SU-DHL-6 (cell line): ENCODE measurements around the gene CLEC4F.

ENCODE experiments used
- H2AFZ ChIP-seq: fragments of 200-600 bp; sonication (generic); 2 replicates; pipeline ENCODE4 v1.6.1; 2014; ENCODE audit warnings: low read depth, mild to moderate bottlenecking, moderate library complexity, mixed read lengths, antibody characterized with exemption, low read length; ENCODE audit not compliant: severe bottlenecking
- H3F3A ChIP-seq: fragments of 200-600 bp; shearing (Covaris generic); 2 replicates; pipeline ENCODE4 v1.6.0; 2016; ENCODE audit warnings: antibody characterized with exemption, mild to moderate bottlenecking; ENCODE audit not compliant: insufficient read depth
- H3K27ac ChIP-seq: fragments of 200-600 bp; sonication (generic); 2 replicates; pipeline ENCODE4 v1.5.1; 2016; ENCODE audit warnings: low read depth, mild to moderate bottlenecking, low read length, moderate library complexity, mixed read lengths
- H3K27me3 ChIP-seq: fragments of 200-600 bp; sonication (generic), shearing (Covaris generic); 2 replicates; pipeline ENCODE4 v1.6.0; 2014; ENCODE audit warnings: mild to moderate bottlenecking, low read length
- H3K36me3 ChIP-seq: fragments of 200-600 bp; sonication (generic); 2 replicates; pipeline ENCODE4 v1.6.1; 2014; ENCODE audit warnings: mild to moderate bottlenecking, low read length, mixed read lengths
- H3K4me2 ChIP-seq: fragments of 300-600, 200-600 bp; shearing (Covaris generic), sonication (generic); 2 replicates; pipeline ENCODE4 v1.6.0; 2014; ENCODE audit warnings: low read length, low read depth, mild to moderate bottlenecking; ENCODE audit not compliant: poor library complexity, severe bottlenecking
- H3K4me3 ChIP-seq: fragments of 200-600 bp; sonication (generic); 2 replicates; pipeline ENCODE4 v1.5.1; 2014; ENCODE audit warnings: antibody characterized with exemption, low read length, mild to moderate bottlenecking, mixed read lengths; ENCODE audit not compliant: insufficient read depth, poor library complexity, severe bottlenecking
- H3K79me2 ChIP-seq: fragments of 200-600 bp; sonication (generic); 2 replicates; pipeline ENCODE4 v1.6.1; 2014; ENCODE audit warnings: mild to moderate bottlenecking, low read length, moderate library complexity; ENCODE audit not compliant: insufficient read depth
- H3K9ac ChIP-seq: fragments of 200-600 bp; sonication (generic); 2 replicates; pipeline ENCODE4 v1.7.0; 2014; ENCODE audit warnings: mild to moderate bottlenecking, low read length
- H3K9me2 ChIP-seq: fragments of 200-600 bp; sonication (generic); replicated peaks from 2 replicates; pipeline ENCODE4 v1.6.1; 2014; ENCODE audit warnings: low read length; ENCODE audit not compliant: insufficient read depth
- H3K9me3 ChIP-seq: fragments of 200-600 bp; sonication (generic); 2 replicates; pipeline ENCODE4 v1.6.1; 2014; ENCODE audit warnings: low read length, mixed read lengths; ENCODE audit not compliant: insufficient read depth
- H4K20me1 ChIP-seq: fragments of 200-600 bp; sonication (generic); 2 replicates; pipeline ENCODE4 v1.6.1; 2014; ENCODE audit warnings: low read depth, mild to moderate bottlenecking, antibody characterized with exemption, low read length, moderate library complexity, mixed read lengths
- EZH2phosphoT487 ChIP-seq: fragments of 200-600 bp; sonication (generic), shearing (Covaris generic); conservative IDR thresholded peaks from 2 replicates; pipeline ENCODE4 v1.6.1; 2018; ENCODE audit warnings: mild to moderate bottlenecking, antibody characterized with exemption, low read length, moderate library complexity, mixed read lengths
- TF ChIP-seq, protein P1 (sequence below): fragments of 200-600 bp; sonication (generic); IDR thresholded peaks from one replicate; pipeline ENCODE4 v1.5.1; 2017; ENCODE audit warnings: antibody characterized with exemption, mild to moderate bottlenecking, low read length, moderate library complexity; ENCODE audit not compliant: insufficient read depth, poor library complexity, severe bottlenecking

Gene CLEC4F

GRCh38 chr2:70790136-70790828 is 30.1 kb downstream of the CLEC4F start, which contains the start of gene FIGLA:
Gene FIGLA, minus strand, starts transcription at chr2:70790643. Its CDS starts 5 bp downstream, at chr2:70790638.
- Histone ChIP-seq H3K9me2 (no peaks in the 10 kb centered on the region), H3K27ac (no peak within 1 kb of the TSS), H3K4me3 (no peak within 1 kb of the TSS), H3K27me3 (no peaks in the 10 kb centered on the region), H3K79me2 (no peaks in the 10 kb centered on the region), H3F3A (no peaks in the 10 kb centered on the region), H3K4me2 (no peak within 1 kb of the TSS), H2AFZ (no peak within 1 kb of the TSS), H3K36me3 (no peaks in the 10 kb centered on the region), H3K9me3 (no peaks in the 10 kb centered on the region), H4K20me1 (no peaks in the 10 kb centered on the region), H3K9ac (no peak within 1 kb of the TSS)
- TF ChIP-seq EZH2phosphoT487, result no peak
- TF ChIP-seq, protein P1, sequence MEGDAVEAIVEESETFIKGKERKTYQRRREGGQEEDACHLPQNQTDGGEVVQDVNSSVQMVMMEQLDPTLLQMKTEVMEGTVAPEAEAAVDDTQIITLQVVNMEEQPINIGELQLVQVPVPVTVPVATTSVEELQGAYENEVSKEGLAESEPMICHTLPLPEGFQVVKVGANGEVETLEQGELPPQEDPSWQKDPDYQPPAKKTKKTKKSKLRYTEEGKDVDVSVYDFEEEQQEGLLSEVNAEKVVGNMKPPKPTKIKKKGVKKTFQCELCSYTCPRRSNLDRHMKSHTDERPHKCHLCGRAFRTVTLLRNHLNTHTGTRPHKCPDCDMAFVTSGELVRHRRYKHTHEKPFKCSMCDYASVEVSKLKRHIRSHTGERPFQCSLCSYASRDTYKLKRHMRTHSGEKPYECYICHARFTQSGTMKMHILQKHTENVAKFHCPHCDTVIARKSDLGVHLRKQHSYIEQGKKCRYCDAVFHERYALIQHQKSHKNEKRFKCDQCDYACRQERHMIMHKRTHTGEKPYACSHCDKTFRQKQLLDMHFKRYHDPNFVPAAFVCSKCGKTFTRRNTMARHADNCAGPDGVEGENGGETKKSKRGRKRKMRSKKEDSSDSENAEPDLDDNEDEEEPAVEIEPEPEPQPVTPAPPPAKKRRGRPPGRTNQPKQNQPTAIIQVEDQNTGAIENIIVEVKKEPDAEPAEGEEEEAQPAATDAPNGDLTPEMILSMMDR, result no peak

GRCh38 chr2:70789304-70790135 is 30.9 kb downstream of the CLEC4F start:
- Histone ChIP-seq H3F3A (no peaks in the 10 kb centered on the region), H3K79me2 (no peaks in the 10 kb centered on the region), H3K9me3 (no peaks in the 10 kb centered on the region), H3K9me2 (no peaks in the 10 kb centered on the region), H3K4me2 (no peak overlapping the region), H3K27ac (no peak overlapping the region), H4K20me1 (no peaks in the 10 kb centered on the region), H3K27me3 (no peaks in the 10 kb centered on the region), H2AFZ (no peak overlapping the region), H3K4me3 (no peak overlapping the region), H3K36me3 (no peaks in the 10 kb centered on the region), H3K9ac (no peak overlapping the region)
- TF ChIP-seq, protein P1, result peak; percentile 36
- no peak for TF ChIP-seq EZH2phosphoT487

- H3K4me3 ChIP-seq, result no peak overlapping the region
- H2AFZ ChIP-seq, result no peak overlapping the region
- H3K36me3 ChIP-seq, result no peaks in the 10 kb centered on the region
- no peaks in the 10 kb centered on the region for H3F3A ChIP-seq
- H3K27ac ChIP-seq, result no peak overlapping the region
- no peak overlapping the region for H3K9ac ChIP-seq
- no peaks in the 10 kb centered on the region for H3K79me2 ChIP-seq
- H3K27me3 ChIP-seq, result no peaks in the 10 kb centered on the region
- H3K9me3 ChIP-seq, result no peaks in the 10 kb centered on the region
- H3K4me2 ChIP-seq, result no peak overlapping the region
- TF ChIP-seq, protein P1, result peak; percentile 54
- TF ChIP-seq EZH2phosphoT487, result no peak
- H3K9me2 ChIP-seq, result no peaks in the 10 kb centered on the region
- H4K20me1 ChIP-seq, result no peaks in the 10 kb centered on the region
Measured at GRCh38 chr2:70785137-70785911, 35.1 kb downstream of the CLEC4F start.
